K562 (cell line): Measurements from ENCODE around the gene NIFK. TPM values are rescaled to one million over a fixed set of nuclear protein-coding genes. Genes with fewer than 3 reads are reported as not detected.
A peak's percentile ranks its signal among the peaks of the same experiment; 100 is the strongest.

Experiments
- ATF1 ChIP-seq, 2 experiments: fragments of 450-650 bp in 1 of 2; IDR thresholded peaks; 2 replicates each; pipeline ENCODE4 v1.6.1; 2016; ENCODE audit warnings: missing compliant biosample characterization in 1 of 2, missing genetic modification characterization in 1 of 2
- CREM ChIP-seq: IDR thresholded peaks from 2 replicates; pipeline ENCODE4 v1.6.1; 2014; ENCODE audit warnings: antibody characterized with exemption, low read depth
- FOS ChIP-seq: IDR thresholded peaks from 3 replicates; pipeline ENCODE4 v1.6.1; 2011; ENCODE audit not compliant: insufficient read length; ENCODE audit errors: extremely low read depth
- GTF2E2 ChIP-seq: fragments of 200-800 bp; sonication (Bioruptor generic); IDR thresholded peaks from 2 replicates; pipeline ENCODE4 v1.6.1; 2016; ENCODE audit warnings: missing genetic modification characterization, missing compliant biosample characterization
- GTF2F1 ChIP-seq: IDR thresholded peaks from 2 replicates; pipeline ENCODE4 v1.6.1; 2011; ENCODE audit warnings: low read depth, low read length, improper control_type of control experiment
- JUN ChIP-seq, 2 experiments: sonication (generic) in 1 of 2; formaldehyde crosslinking in 1 of 2; IDR thresholded peaks; 2 replicates each; pipeline versions ENCODE4 v1.6.1 to v1.8.0; 2012 to 2022; ENCODE audit warnings: borderline replicate concordance in 2 of 2, mild to moderate bottlenecking in 2 of 2, improper control_type of control experiment in 1 of 2, low read depth in 1 of 2, low read length in 1 of 2, missing genetic modification reagents in 1 of 2
- KAT2B ChIP-seq: IDR thresholded peaks from one replicate; pipeline ENCODE4 v1.6.1; 2012; ENCODE audit warnings: low read depth, mild to moderate bottlenecking, control low read depth, inconsistent platforms, low read length, moderate library complexity
- KHSRP ChIP-seq: fragments of 450-650 bp; IDR thresholded peaks from 2 replicates; pipeline ENCODE4 v1.6.1; 2017
- KLF10 ChIP-seq: fragments of 250-450 bp; sonication (Bioruptor Pico); IDR thresholded peaks from 2 replicates; pipeline ENCODE4 v1.6.1; 2021; ENCODE audit warnings: matching md5 sums
- MED1 ChIP-seq: sonication (generic); formaldehyde crosslinking; IDR thresholded peaks from 2 replicates; pipeline ENCODE4 v1.8.1; 2023; ENCODE audit warnings: missing genetic modification reagents, borderline replicate concordance
- OTX1 ChIP-seq: fragments of 450-650 bp; formaldehyde crosslinking; IDR thresholded peaks from 2 replicates; pipeline ENCODE4 v1.4.0; 2022; ENCODE audit warnings: mild to moderate bottlenecking
- RBFOX2 ChIP-seq: fragments of 200-400 bp; formaldehyde crosslinking; IDR thresholded peaks from 2 replicates; pipeline ENCODE4 v1.6.1; 2017; ENCODE audit warnings: low read depth, mild to moderate bottlenecking, low read length, moderate library complexity
- RBM17 ChIP-seq: fragments of 200-400 bp; formaldehyde crosslinking; IDR thresholded peaks from 2 replicates; pipeline ENCODE4 v1.6.1; 2017; ENCODE audit warnings: low read depth, mild to moderate bottlenecking, low read length, borderline replicate concordance
- SMAD3 ChIP-seq: fragments of 450-650 bp; formaldehyde crosslinking; conservative IDR thresholded peaks from 2 replicates; pipeline ENCODE4 v1.4.0; 2020; ENCODE audit warnings: mild to moderate bottlenecking
- SMC3 ChIP-seq: conservative IDR thresholded peaks from 2 replicates; pipeline ENCODE4 v1.6.1; 2011; ENCODE audit warnings: low read depth, low read length, improper control_type of control experiment; ENCODE audit not compliant: insufficient read depth
- ZMIZ1 ChIP-seq, 2 experiments: fragments of 150-350 bp in 1 of 2; IDR thresholded peaks; 2 replicates each; pipeline ENCODE4 v1.6.1; 2012 to 2016; ENCODE audit warnings: low read depth in 2 of 2, low read length in 2 of 2, mild to moderate bottlenecking in 1 of 2, moderate library complexity in 1 of 2
- ZNF41 ChIP-seq: fragments of 250-450 bp; sonication (Bioruptor Pico); conservative IDR thresholded peaks from 2 replicates; pipeline ENCODE4 v1.4.0; 2020; ENCODE audit warnings: mild to moderate bottlenecking
- ZNF445 ChIP-seq: fragments of 250-450 bp; sonication (Bioruptor Pico); IDR thresholded peaks from 2 replicates; pipeline ENCODE4 v1.4.0; 2020; ENCODE audit warnings: low read depth, mild to moderate bottlenecking, moderate library complexity
- ZNF639 ChIP-seq, 2 experiments: fragments of 200-800 bp in 1 of 2; sonication (Bioruptor generic) in 1 of 2; sonication (generic) in 1 of 2; formaldehyde crosslinking in 1 of 2; IDR thresholded peaks in 1 of 2; conservative IDR thresholded peaks in 1 of 2; 2 replicates each; pipeline versions ENCODE4 v1.5.0 to v1.6.1; 2016 to 2020; ENCODE audit warnings: missing compliant biosample characterization in 1 of 2, missing genetic modification characterization in 1 of 2, missing genetic modification reagents in 1 of 2
- ZSCAN29 ChIP-seq: fragments of 450-650 bp; IDR thresholded peaks from 2 replicates; pipeline ENCODE4 v1.6.1; 2017
- polyA plus RNA-seq, 8 experiments: library from polyadenylated mRNA; depleted of rRNA in 4 of 8; stranded (reverse) in 5 of 8; unstranded in 3 of 8; fragments of >200 nt; fragmentation: Nextera tagmentation in 2 of 8; fragmentation: Illumina TruSeq in 1 of 8; extraction: Ambion mirVana in 2 of 8; extraction: Trizol in 1 of 8; gene quantifications; 2 replicates each; pipeline versions ENCODE4 v1.2.1 to v1.2.3, GENCODE V29; 2011 to 2014; ENCODE audit warnings: inconsistent platforms in 1 of 8, missing spikeins in 1 of 8
- total RNA-seq, 7 experiments: library from RNA; depleted of rRNA in 6 of 7; stranded (reverse); fragments of >200 nt in 6 of 7; fragmentation: Illumina TruSeq in 2 of 7; extraction: Trizol in 2 of 7; gene quantifications; 2 replicates each; pipeline versions ENCODE4 v1.2.1 to v1.2.3, GENCODE V29; 2011 to 2021; ENCODE audit warnings: low replicate concordance in 1 of 7
- TF ChIP-seq, protein P1 (sequence below): sonication (generic); IDR thresholded peaks from 2 replicates; pipeline ENCODE4 v1.6.1; 2016

The NIFK gene
- total and polyA plus RNA-seq, 9 of the 15 experiments (the other 6 are each of a cell fraction or from before 2014, with no cell fraction given), result 60.2 to 426 (median 183) TPM

GRCh38 chr2:121755237-121756111, 18.8 kb upstream of the NIFK start, which contains the start of gene TSN (continued):
- TF ChIP-seq ZNF445 (CRISPR knock-in tag), result no peak
- TF ChIP-seq FOS, result no peak
- TF ChIP-seq MED1 (CRISPR knock-in tag), result no peak
- no peak for TF ChIP-seq ZMIZ1 (IDR thresholded peaks at IDR 0.05; ENCODE audit: low read depth in 2 of 2, low read length in 2 of 2)
- TF ChIP-seq KHSRP, result no peak
- no peak for TF ChIP-seq RBM17
- no peak for TF ChIP-seq KAT2B
- TF ChIP-seq SMAD3 (CRISPR knock-in tag), result no peak
- TF ChIP-seq GTF2F1, result 0 out of 2 replicates have a peak, but pooled peaks have one; percentile 70
- TF ChIP-seq KLF10, result no peak
- peak; percentile 51; the same call in 1 of the 2 replicates for TF ChIP-seq ATF1 (CRISPR knock-in tag; IDR thresholded peaks at IDR 0.05)
- peak; percentile 93 for TF ChIP-seq ATF1 (tag; IDR thresholded peaks at IDR 0.05)
- TF ChIP-seq CREM, result peak; percentile 94
- TF ChIP-seq, protein P1, sequence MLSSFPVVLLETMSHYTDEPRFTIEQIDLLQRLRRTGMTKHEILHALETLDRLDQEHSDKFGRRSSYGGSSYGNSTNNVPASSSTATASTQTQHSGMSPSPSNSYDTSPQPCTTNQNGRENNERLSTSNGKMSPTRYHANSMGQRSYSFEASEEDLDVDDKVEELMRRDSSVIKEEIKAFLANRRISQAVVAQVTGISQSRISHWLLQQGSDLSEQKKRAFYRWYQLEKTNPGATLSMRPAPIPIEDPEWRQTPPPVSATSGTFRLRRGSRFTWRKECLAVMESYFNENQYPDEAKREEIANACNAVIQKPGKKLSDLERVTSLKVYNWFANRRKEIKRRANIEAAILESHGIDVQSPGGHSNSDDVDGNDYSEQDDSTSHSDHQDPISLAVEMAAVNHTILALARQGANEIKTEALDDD, result no peak
- peak; percentile 33 for TF ChIP-seq SMC3
- no peak for TF ChIP-seq ZSCAN29
- TF ChIP-seq JUN (IDR thresholded peaks at IDR 0.05; ENCODE audit: borderline replicate concordance, low read depth, low read length), result peak; percentile 74; the same call in 1 of the 2 replicates
- TF ChIP-seq JUN (CRISPR knock-in tag; IDR thresholded peaks at IDR 0.05; ENCODE audit: borderline replicate concordance), result no peak
- peak in 1 of 2 experiments; percentile 90; a peak in 2 of 4 replicates for TF ChIP-seq ZNF639 (CRISPR knock-in tag; conservative IDR thresholded peaks at IDR 0.05 in 1 of 2, IDR thresholded peaks at IDR 0.05 in 1 of 2)
- no peak for TF ChIP-seq OTX1 (CRISPR knock-in tag)
- no peak for TF ChIP-seq GTF2E2 (tag)
- no peak for TF ChIP-seq ZNF41
- TF ChIP-seq RBFOX2, result peak; percentile 99
